Measurements from ENCODE around the gene APOA5.

APOA5 gene

GRCh38 chr11:116814502-116814901, 22.8 kb upstream of the APOA5 start:
- Histone ChIP-seq H2AFZ (ENCODE audit: low read length) (no peak overlapping the region), H3K27me3 (ENCODE audit: insufficient read depth, low read length) (no peaks in the 10 kb centered on the region), H3F3A (ENCODE audit: insufficient read depth, low read length) (no peaks in the 10 kb centered on the region), H3K9ac (ENCODE audit: low read length) (no peak overlapping the region), H3K4me2 (ENCODE audit: low read length) (no peak overlapping the region), H4K20me1 (ENCODE audit: insufficient read depth, low read length) (no peaks in the 10 kb centered on the region), H3K9me3 (ENCODE audit: low read length) (no peaks in the 10 kb centered on the region), H3K4me1 (ENCODE audit: insufficient read depth, low read length, severe bottlenecking) (peaks cover 15% of the 10 kb centered on the region), H3K9me2 (ENCODE audit: low read depth, low read length) (no peaks in the 10 kb centered on the region), H3K79me2 (ENCODE audit: insufficient read depth, low read length) (no peaks in the 10 kb centered on the region), H3K36me3 (ENCODE audit: insufficient read depth, low read length) (no peaks in the 10 kb centered on the region), H3K4me3 (ENCODE audit: low read depth, low read length, poor library complexity, severe bottlenecking) (no peak overlapping the region), H3K27ac (ENCODE audit: low read depth, low read length, poor library complexity, severe bottlenecking) (no peak overlapping the region)
- no peak for TF ChIP-seq EZH2 (IDR thresholded peaks at IDR 0.05; ENCODE audit: borderline replicate concordance, low read length)
- TF ChIP-seq CTCF (IDR thresholded peaks at IDR 0.05; ENCODE audit: low read length), result no peak

GRCh38 chr11:116813781-116814471, 22.2 kb upstream of the APOA5 start:
- H3K27me3 ChIP-seq (ENCODE audit: insufficient read depth, low read length), result no peaks in the 10 kb centered on the region
- H3K9me2 ChIP-seq (ENCODE audit: low read depth, low read length), result no peaks in the 10 kb centered on the region
- H3K4me1 ChIP-seq (ENCODE audit: insufficient read depth, low read length, severe bottlenecking), result peaks cover 15% of the 10 kb centered on the region
- no peaks in the 10 kb centered on the region for H3K36me3 ChIP-seq (ENCODE audit: insufficient read depth, low read length)
- no peaks in the 10 kb centered on the region for H3K79me2 ChIP-seq (ENCODE audit: insufficient read depth, low read length)
- H3K9ac ChIP-seq (ENCODE audit: low read length), result no peak overlapping the region
- no peaks in the 10 kb centered on the region for H4K20me1 ChIP-seq (ENCODE audit: insufficient read depth, low read length)
- H3K4me3 ChIP-seq (ENCODE audit: low read depth, low read length, poor library complexity, severe bottlenecking), result no peak overlapping the region
- no peak overlapping the region for H3K4me2 ChIP-seq (ENCODE audit: low read length)
- H3K9me3 ChIP-seq (ENCODE audit: low read length), result no peaks in the 10 kb centered on the region
- no peak overlapping the region for H2AFZ ChIP-seq (ENCODE audit: low read length)
- no peak overlapping the region for H3K27ac ChIP-seq (ENCODE audit: low read depth, low read length, poor library complexity, severe bottlenecking)
- no peaks in the 10 kb centered on the region for H3F3A ChIP-seq (ENCODE audit: insufficient read depth, low read length)
- no peak for TF ChIP-seq EZH2 (IDR thresholded peaks at IDR 0.05; ENCODE audit: borderline replicate concordance, low read length)
- no peak for TF ChIP-seq CTCF (IDR thresholded peaks at IDR 0.05; ENCODE audit: low read length)

- Histone ChIP-seq H3K27ac (ENCODE audit: low read depth, low read length, poor library complexity, severe bottlenecking) (no peak overlapping the region), H3F3A (ENCODE audit: insufficient read depth, low read length) (no peaks in the 10 kb centered on the region), H3K79me2 (ENCODE audit: insufficient read depth, low read length) (no peaks in the 10 kb centered on the region), H3K4me1 (ENCODE audit: insufficient read depth, low read length, severe bottlenecking) (peaks cover 15% of the 10 kb centered on the region), H3K9ac (ENCODE audit: low read length) (no peak overlapping the region), H3K4me2 (ENCODE audit: low read length) (no peak overlapping the region), H2AFZ (ENCODE audit: low read length) (no peak overlapping the region), H3K27me3 (ENCODE audit: insufficient read depth, low read length) (no peaks in the 10 kb centered on the region), H3K36me3 (ENCODE audit: insufficient read depth, low read length) (no peaks in the 10 kb centered on the region), H3K4me3 (ENCODE audit: low read depth, low read length, poor library complexity, severe bottlenecking) (no peak overlapping the region), H3K9me2 (ENCODE audit: low read depth, low read length) (no peaks in the 10 kb centered on the region), H4K20me1 (ENCODE audit: insufficient read depth, low read length) (no peaks in the 10 kb centered on the region), H3K9me3 (ENCODE audit: low read length) (no peaks in the 10 kb centered on the region)
- TF ChIP-seq EZH2 (IDR thresholded peaks at IDR 0.05; ENCODE audit: borderline replicate concordance, low read length), result no peak
- TF ChIP-seq CTCF (IDR thresholded peaks at IDR 0.05; ENCODE audit: low read length), result no peak
Measured at GRCh38 chr11:116813170-116813569, 21.5 kb upstream of the APOA5 start.
